G401.6 (cell line): ENCODE data around the gene EVPLL.
"Not testable (repeated sequence)": the region's sequence is repeated elsewhere in the genome, so short reads cannot be mapped to it uniquely, and the experiment has no call there.

Experiments used
- FAIRE-seq: peaks from 2 replicates; lab custom pipeline; 2012; peaks lifted over from hg19 to GRCh38; lab: Jason Lieb, UNC

EVPLL gene

GRCh38 chr17:18425593-18425992 is 48.0 kb downstream of the EVPLL start:
- not testable (repeated sequence) for FAIRE-seq

GRCh38 chr17:18426639-18427038 is 49.1 kb downstream of the EVPLL start:
- not testable (repeated sequence) for FAIRE-seq

DNA sequence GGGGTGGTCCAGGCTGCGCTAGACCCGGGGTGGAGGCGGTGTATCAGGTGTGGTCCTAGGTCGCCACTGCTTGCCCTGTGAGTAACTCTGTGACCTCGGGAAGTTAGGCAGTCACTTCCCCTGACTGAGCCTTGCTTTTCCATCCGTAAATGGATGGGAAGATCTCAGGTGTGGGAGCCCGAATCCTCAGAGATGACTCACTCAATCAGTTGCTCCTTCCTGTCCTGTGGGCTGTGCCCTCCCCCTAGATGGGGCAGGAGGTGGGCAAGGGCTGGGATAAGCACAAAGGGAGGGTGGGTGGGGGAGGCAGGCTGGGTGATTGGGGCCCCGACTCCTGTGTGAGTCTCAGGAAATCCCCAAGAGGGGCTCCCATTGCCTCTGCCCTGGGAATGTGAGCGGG is 54.6 kb downstream of the EVPLL start:
- not testable (repeated sequence) for FAIRE-seq
